HEK293 (cell line): ENCODE data around the gene SLC2A4RG.
A peak's percentile ranks its signal among the peaks of the same experiment; 100 is the strongest.

Source experiments
- CTCF ChIA-PET: fragments of 350-600 bp; formaldehyde crosslinking; extraction: SDS; loops from one replicate; lab custom pipeline; 2021; ENCODE audit warnings: antibody characterized with exemption; lab: Yijun Ruan, JAX
- POLR2A ChIA-PET: fragments of 300-600 bp; formaldehyde crosslinking; extraction: SDS; loops from one replicate; lab custom pipeline; 2020; ENCODE audit warnings: antibody characterized with exemption, inconsistent platforms; lab: Yijun Ruan, JAX
- H3K27ac ChIP-seq: fragments of 200-500 bp; sonication (Bioruptor generic); 2 replicates; pipeline ENCODE4 v1.5.1; 2014; ENCODE audit warnings: low read depth, low read length, control low read depth, inconsistent platforms; ENCODE audit errors: extremely low read depth
- H3K36me3 ChIP-seq, 2 experiments: fragments of 200-500 bp in 1 of 2; sonication (Bioruptor generic) in 1 of 2; 1 replicate in 1 of 2; 2 replicates in 1 of 2; pipeline ENCODE4 v1.5.1; 2014 to 2017; ENCODE audit warnings: inconsistent platforms in 2 of 2, low read length in 2 of 2; ENCODE audit not compliant: control insufficient read depth in 2 of 2, insufficient read depth in 1 of 2
- H3K4me1 ChIP-seq: fragments of 200-500 bp; sonication (Bioruptor generic); 2 replicates; pipeline ENCODE4 v1.5.1; 2014; ENCODE audit warnings: mild to moderate bottlenecking, low read length, inconsistent platforms; ENCODE audit not compliant: control insufficient read depth, insufficient read depth
- H3K4me3 ChIP-seq: 2 replicates; pipeline ENCODE4 v1.5.1; 2011; ENCODE audit warnings: low read depth, mild to moderate bottlenecking, control low read depth, low read length, moderate library complexity
- H3K9me3 ChIP-seq: fragments of 200-500 bp; sonication (Bioruptor generic); 2 replicates; pipeline ENCODE4 v1.5.1; 2014; ENCODE audit warnings: low read depth, low read length, inconsistent platforms; ENCODE audit not compliant: control insufficient read depth, insufficient read depth
- BCL11A ChIP-seq: fragments of 450-650 bp; formaldehyde crosslinking; IDR thresholded peaks from 2 replicates; pipeline ENCODE4 v1.5.1; 2016; ENCODE audit warnings: low read depth, missing biosample characterization, missing genetic modification characterization
- EGR2 ChIP-seq: fragments of 450-650 bp; formaldehyde crosslinking; IDR thresholded peaks from 2 replicates; pipeline ENCODE4 v1.5.1; 2016; ENCODE audit warnings: low read depth, missing biosample characterization, missing genetic modification characterization
- HOXC10 ChIP-seq: sonication (generic); formaldehyde crosslinking; IDR thresholded peaks from 2 replicates; pipeline ENCODE4 v1.8.1; 2023; ENCODE audit warnings: mild to moderate bottlenecking, missing genetic modification reagents
- HOXD13 ChIP-seq: sonication (generic); formaldehyde crosslinking; IDR thresholded peaks from 2 replicates; pipeline ENCODE4 v1.8.0; 2022; ENCODE audit warnings: missing genetic modification reagents, borderline replicate concordance
- KLF17 ChIP-seq: fragments of 450-650 bp; formaldehyde crosslinking; IDR thresholded peaks from 2 replicates; pipeline ENCODE4 v1.5.1; 2016; ENCODE audit warnings: missing biosample characterization, missing genetic modification characterization
- OSR2 ChIP-seq: fragments of 450-650 bp; formaldehyde crosslinking; IDR thresholded peaks from 2 replicates; pipeline ENCODE4 v1.5.1; 2016; ENCODE audit warnings: missing biosample characterization, missing genetic modification characterization
- PRDM2 ChIP-seq: fragments of 450-650 bp; formaldehyde crosslinking; IDR thresholded peaks from 2 replicates; pipeline ENCODE4 v1.5.1; 2016; ENCODE audit warnings: missing biosample characterization, missing genetic modification characterization, borderline replicate concordance
- SETDB1 ChIP-seq: IDR thresholded peaks from one replicate; pipeline ENCODE4 v1.6.1; 2017; ENCODE audit warnings: mild to moderate bottlenecking, low read length, moderate library complexity, mixed read lengths; ENCODE audit not compliant: insufficient read length
- SP2 ChIP-seq: fragments of 450-650 bp; formaldehyde crosslinking; IDR thresholded peaks from 2 replicates; pipeline ENCODE4 v1.5.1; 2016; ENCODE audit warnings: missing biosample characterization, missing genetic modification characterization
- SP7 ChIP-seq: fragments of 450-650 bp; formaldehyde crosslinking; IDR thresholded peaks from 2 replicates; pipeline ENCODE4 v1.5.1; 2016; ENCODE audit warnings: missing biosample characterization, missing genetic modification characterization
- ZBTB44 ChIP-seq: fragments of 450-650 bp; IDR thresholded peaks from 2 replicates; pipeline ENCODE4 v1.5.1; 2018; ENCODE audit warnings: missing biosample characterization, mild to moderate bottlenecking, missing genetic modification characterization
- ZFHX2 ChIP-seq: fragments of 450-650 bp; formaldehyde crosslinking; conservative IDR thresholded peaks from 2 replicates; pipeline ENCODE4 v1.5.1; 2016; ENCODE audit warnings: missing biosample characterization, missing genetic modification characterization
- ZFP3 ChIP-seq: fragments of 450-650 bp; formaldehyde crosslinking; IDR thresholded peaks from 2 replicates; pipeline ENCODE4 v1.5.1; 2016; ENCODE audit warnings: low read depth, missing biosample characterization, missing genetic modification characterization
- ZNF10 ChIP-seq: fragments of 450-650 bp; formaldehyde crosslinking; IDR thresholded peaks from 2 replicates; pipeline ENCODE4 v1.5.1; 2017; ENCODE audit warnings: missing biosample characterization, missing genetic modification characterization
- ZNF2 ChIP-seq: fragments of 450-650 bp; formaldehyde crosslinking; IDR thresholded peaks from 2 replicates; pipeline ENCODE4 v1.5.1; 2016; ENCODE audit warnings: missing biosample characterization, missing genetic modification characterization
- ZNF221 ChIP-seq: fragments of 450-650 bp; formaldehyde crosslinking; IDR thresholded peaks from 2 replicates; pipeline ENCODE4 v1.5.1; 2017; ENCODE audit warnings: missing biosample characterization, missing genetic modification characterization, borderline replicate concordance
- ZNF223 ChIP-seq: fragments of 450-650 bp; formaldehyde crosslinking; IDR thresholded peaks from 2 replicates; pipeline ENCODE4 v1.5.1; 2016; ENCODE audit warnings: missing biosample characterization, missing genetic modification characterization
- ZNF274 ChIP-seq, 2 experiments: fragments of 200-500 bp in 1 of 2; fragments of 450-650 bp in 1 of 2; sonication (Bioruptor generic) in 1 of 2; formaldehyde crosslinking in 1 of 2; IDR thresholded peaks; 2 replicates each; pipeline versions ENCODE4 v1.5.1 to v1.6.1; 2014 to 2016; ENCODE audit warnings: borderline replicate concordance in 1 of 2, inconsistent platforms in 1 of 2, low read length in 1 of 2, missing biosample characterization in 1 of 2, missing genetic modification characterization in 1 of 2
- ZNF433 ChIP-seq: fragments of 450-650 bp; formaldehyde crosslinking; IDR thresholded peaks from 2 replicates; pipeline ENCODE4 v1.5.1; 2016; ENCODE audit warnings: missing biosample characterization, missing genetic modification characterization, low read depth
- ZNF529 ChIP-seq: fragments of 450-650 bp; formaldehyde crosslinking; IDR thresholded peaks from 2 replicates; pipeline ENCODE4 v1.5.1; 2017; ENCODE audit warnings: missing genetic modification characterization, missing biosample characterization; ENCODE audit not compliant: insufficient replicate concordance
- ZNF600 ChIP-seq: fragments of 450-650 bp; formaldehyde crosslinking; IDR thresholded peaks from 2 replicates; pipeline ENCODE4 v1.5.1; 2016; ENCODE audit warnings: missing biosample characterization, missing genetic modification characterization
- ZSCAN30 ChIP-seq: fragments of 450-650 bp; IDR thresholded peaks from 2 replicates; pipeline ENCODE4 v1.5.1; 2018; ENCODE audit warnings: missing biosample characterization, mild to moderate bottlenecking, missing genetic modification characterization, moderate library complexity
- ZSCAN5A ChIP-seq: fragments of 450-650 bp; formaldehyde crosslinking; IDR thresholded peaks from 2 replicates; pipeline ENCODE4 v1.5.1; 2016; ENCODE audit warnings: missing biosample characterization, missing genetic modification characterization

Gene SLC2A4RG

GRCh38 chr20:63751471-63752271, 12.1 kb downstream of the SLC2A4RG start (continued):
- TF ChIP-seq PRDM2 (no peak), ZNF10 (no peak), ZNF600 (peak; percentile 42), HOXD13 (CRISPR knock-in tag) (no peak)
- TF ChIP-seq, all 188 proteins: peak for 4

- Histone ChIP-seq H3K9me3 (no peaks in the 10 kb centered on the region), H3K4me3 (no peak overlapping the region), H3K36me3 (no peaks in the 10 kb centered on the region), H3K27ac (no peak overlapping the region), H3K4me1 (no peaks in the 10 kb centered on the region)
- ChIA-PET POLR2A (no interaction called here), CTCF (no interaction called here)
- TF ChIP-seq KLF17 (tag by site-specific recombination), result no peak
- peak; percentile 34 for TF ChIP-seq SP2
- no peak for TF ChIP-seq SETDB1
- TF ChIP-seq ZFHX2, result peak; percentile 39; the same call in 1 of the 2 replicates
- peak; percentile 70 for TF ChIP-seq EGR2 (tag by site-specific recombination)
- no peak for TF ChIP-seq ZSCAN30 (tag by site-specific recombination)
- peak; percentile 25; the same call in 1 of the 2 replicates for TF ChIP-seq ZBTB44 (tag by site-specific recombination)
Measured at GRCh38 chr20:63752411-63753101, 13.0 kb downstream of the SLC2A4RG start.

- no peaks in the 10 kb centered on the region for H3K4me1 ChIP-seq
- H3K36me3 ChIP-seq, result no peaks in the 10 kb centered on the region
- no peak overlapping the region for H3K27ac ChIP-seq
- no peaks in the 10 kb centered on the region for H3K9me3 ChIP-seq
- CTCF ChIA-PET, result no interaction called here
- no peak overlapping the region for H3K4me3 ChIP-seq
- POLR2A ChIA-PET, result no interaction called here
- TF ChIP-seq ZFP3 (tag by site-specific recombination) (no peak), BCL11A (tag by site-specific recombination) (no peak), ZNF223 (tag by site-specific recombination) (no peak), ZNF433 (no peak), ZNF274 (IDR thresholded peaks at IDR 0.05; ENCODE audit: low read length) (no peak), ZNF274 (tag by site-specific recombination; IDR thresholded peaks at IDR 0.05; ENCODE audit: borderline replicate concordance) (no peak), ZSCAN5A (no peak), EGR2 (tag by site-specific recombination) (no peak), ZNF2 (tag by site-specific recombination) (no peak), ZNF221 (tag by site-specific recombination) (no peak), HOXC10 (CRISPR knock-in tag) (no peak), ZNF529 (tag by site-specific recombination) (no peak), SP7 (tag by site-specific recombination) (no peak), OSR2 (tag by site-specific recombination) (no peak)
Measured at GRCh38 chr20:63753381-63753780, 13.8 kb downstream of the SLC2A4RG start.
